H1 (cell line): ENCODE results near the gene PRKD1. TPM values are rescaled to one million over a fixed set of nuclear protein-coding genes. Genes with fewer than 3 reads are reported as not detected.

Experiments
- CTBP2 ChIP-seq: IDR thresholded peaks from 2 replicates; pipeline ENCODE4 v1.7.0; 2011; ENCODE audit warnings: borderline replicate concordance, mild to moderate bottlenecking, moderate library complexity, mixed read lengths, low read length; ENCODE audit not compliant: insufficient read depth, insufficient read length
- NANOG ChIP-seq: IDR thresholded peaks from 2 replicates; pipeline ENCODE4 v1.6.1; 2011; ENCODE audit warnings: low read length, low read depth, mild to moderate bottlenecking, inconsistent platforms; ENCODE audit not compliant: insufficient read depth, poor library complexity, severe bottlenecking
- RXRA ChIP-seq: IDR thresholded peaks from 2 replicates; pipeline ENCODE4 v1.6.1; 2011; ENCODE audit warnings: low read depth, mild to moderate bottlenecking, low read length, moderate library complexity; ENCODE audit not compliant: insufficient read depth
- SIRT6 ChIP-seq: IDR thresholded peaks from one replicate; pipeline ENCODE4 v1.7.1; 2012; ENCODE audit warnings: low read length, inconsistent platforms
- polyA plus RNA-seq, 7 experiments: library from polyadenylated mRNA; depleted of rRNA in 3 of 7; stranded (reverse) in 5 of 7; unstranded in 2 of 7; fragments of >200 nt in 5 of 7; fragments of 200-250 nt in 2 of 7; gene quantifications; 1 replicate in 5 of 7; 2 replicates in 1 of 7; 4 replicates in 1 of 7; pipeline versions ENCODE4 v1.2.1 to v1.2.3, GENCODE V29; 2011 to 2013; ENCODE audit warnings: missing spikeins in 2 of 7, mixed read lengths in 2 of 7
- total RNA-seq: library from RNA; stranded (reverse); fragmentation: NEBNext Ultra II Directional; extraction: Animal tissue kit (Norgen Biotek cat#: 25700); gene quantifications from 2 replicates; pipeline ENCODE4 v1.2.1, GENCODE V29; 2021

PRKD1 gene
- total and polyA plus RNA-seq, 2 of the 8 experiments (the other 6 are each of a cell fraction or from before 2014, with no cell fraction given), result 3.6 to 6.8 TPM

DNA sequence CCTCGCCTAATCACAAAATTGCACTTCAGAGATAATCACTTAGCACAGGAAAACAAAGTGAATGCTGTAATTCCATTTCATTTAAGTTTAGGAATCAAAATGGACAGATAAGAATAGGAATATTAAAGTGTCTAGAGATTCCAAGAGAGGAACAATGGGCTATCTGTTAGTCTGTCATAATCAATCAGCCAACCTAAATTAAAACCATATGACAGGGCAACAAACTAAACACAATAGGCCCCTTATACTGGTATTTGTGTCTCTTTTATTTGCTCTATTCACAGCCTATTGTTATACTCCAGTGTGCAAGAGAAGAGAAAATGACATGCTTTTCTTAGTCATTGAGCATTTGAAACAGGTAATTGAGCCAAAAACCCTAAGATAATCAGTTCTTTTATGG, 259.4 kb downstream of the PRKD1 start (continued):
- TF ChIP-seq RXRA (no peak), SIRT6 (no peak), CTBP2 (no peak), NANOG (no peak)
